Measurements from ENCODE around the gene SIX3.

- TF ChIP-seq, protein P1, sequence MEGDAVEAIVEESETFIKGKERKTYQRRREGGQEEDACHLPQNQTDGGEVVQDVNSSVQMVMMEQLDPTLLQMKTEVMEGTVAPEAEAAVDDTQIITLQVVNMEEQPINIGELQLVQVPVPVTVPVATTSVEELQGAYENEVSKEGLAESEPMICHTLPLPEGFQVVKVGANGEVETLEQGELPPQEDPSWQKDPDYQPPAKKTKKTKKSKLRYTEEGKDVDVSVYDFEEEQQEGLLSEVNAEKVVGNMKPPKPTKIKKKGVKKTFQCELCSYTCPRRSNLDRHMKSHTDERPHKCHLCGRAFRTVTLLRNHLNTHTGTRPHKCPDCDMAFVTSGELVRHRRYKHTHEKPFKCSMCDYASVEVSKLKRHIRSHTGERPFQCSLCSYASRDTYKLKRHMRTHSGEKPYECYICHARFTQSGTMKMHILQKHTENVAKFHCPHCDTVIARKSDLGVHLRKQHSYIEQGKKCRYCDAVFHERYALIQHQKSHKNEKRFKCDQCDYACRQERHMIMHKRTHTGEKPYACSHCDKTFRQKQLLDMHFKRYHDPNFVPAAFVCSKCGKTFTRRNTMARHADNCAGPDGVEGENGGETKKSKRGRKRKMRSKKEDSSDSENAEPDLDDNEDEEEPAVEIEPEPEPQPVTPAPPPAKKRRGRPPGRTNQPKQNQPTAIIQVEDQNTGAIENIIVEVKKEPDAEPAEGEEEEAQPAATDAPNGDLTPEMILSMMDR (IDR thresholded peaks at IDR 0.05) = peak; percentile 45 to 85 (median 81)
- no peak for TF ChIP-seq POLR2A (IDR thresholded peaks at IDR 0.05)
Measured at GRCh38 chr2:44981714-44982108, 40.2 kb downstream of the SIX3 start.
